ENCODE results near the gene ATP6V1G2. TPM values are rescaled to one million over a fixed set of nuclear protein-coding genes. Genes with fewer than 3 reads are reported as not detected.
"Not testable (repeated sequence)": the region's sequence is repeated elsewhere in the genome, so short reads cannot be mapped to it uniquely, and the experiment has no call there.

Gene ATP6V1G2
- total RNA-seq = under 1 TPM in 2 of 4 donors, not detected in 2; 0.82 to 0.95 TPM

DNA sequence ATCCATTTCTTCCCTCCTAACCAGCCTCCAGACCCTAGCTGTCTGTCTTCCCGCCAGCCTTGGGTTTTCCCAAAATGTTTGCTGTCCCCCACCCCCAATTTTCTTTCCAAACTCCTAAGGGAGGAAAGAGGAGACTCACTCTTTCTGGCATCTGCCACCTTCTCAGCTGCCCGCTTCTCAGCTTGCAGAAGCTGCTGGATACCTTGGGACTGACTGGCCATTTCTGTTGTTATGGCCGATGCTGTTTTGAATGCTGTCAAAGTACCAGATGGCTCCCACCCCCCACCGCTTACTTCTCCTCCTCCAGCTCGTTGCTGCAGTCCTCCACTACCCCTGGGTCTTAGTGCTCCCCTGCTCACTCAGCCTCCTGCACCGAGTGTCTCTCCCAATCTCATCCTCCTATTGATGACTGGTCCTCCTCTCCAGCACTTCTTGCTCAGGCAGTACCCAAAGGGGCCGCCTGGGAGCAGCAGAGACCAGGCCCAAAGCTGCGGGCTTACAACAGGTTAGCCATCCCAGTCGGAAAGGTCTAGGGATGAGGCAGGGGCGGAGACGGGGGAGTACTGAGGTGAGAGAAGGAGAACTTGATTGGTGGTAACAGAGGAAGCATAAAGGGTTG is at the start of gene ATP6V1G2:
ATP6V1G2 (minus strand) TSS at position 270 of the 619 bp plus-strand sequence; CDS start at position 221, 49 bp downstream.
- in situ Hi-C loops (cut with MboI; ENCODE audit: low pct_ligation_motif_present in 1 of 4, low pct_unique_long_range_greater_than_20kb in 1 of 4, low sequenced_read_pairs in 3 of 4) (loop anchor here in 3 of 4 donors (5.0 to 10.0 kb wide), 3 partner anchors 48 to 52 kb away; partner anchors contain the start of genes MICB (in 1 of the 3) and NCR3 (in 1 of the 3)), intact Hi-C loops (cut with DNase I; ENCODE audit: low total_unique reads) (loop anchor here (2.0 to 5.0 kb wide), 2 partner anchors 36 to 52 kb away; partner anchors contain the start of gene LTB)
- 0 to 8% methylated on average over 5 to 11 of the region's 11 CpGs for WGBS, 2 donors (ENCODE audit: low coverage in 1 of 2)
- DNase-seq = peak; percentile 94
- Histone ChIP-seq H3K27me3 (no peaks in the 10 kb centered on the region), H3K4me1 (peaks cover 16 to 25% (median 20%) of the 10 kb centered on the region in 4 donors), H3K4me3 (peak within 1 kb of the TSS; percentile 12 to 58 (median 39)), H3K36me3 (no peaks in the 10 kb centered on the region), H3K9me3 (no peaks in the 10 kb centered on the region), H3K27ac (peak within 1 kb of the TSS; percentile 86 to 92 (median 89))
- TF ChIP-seq, protein P1, sequence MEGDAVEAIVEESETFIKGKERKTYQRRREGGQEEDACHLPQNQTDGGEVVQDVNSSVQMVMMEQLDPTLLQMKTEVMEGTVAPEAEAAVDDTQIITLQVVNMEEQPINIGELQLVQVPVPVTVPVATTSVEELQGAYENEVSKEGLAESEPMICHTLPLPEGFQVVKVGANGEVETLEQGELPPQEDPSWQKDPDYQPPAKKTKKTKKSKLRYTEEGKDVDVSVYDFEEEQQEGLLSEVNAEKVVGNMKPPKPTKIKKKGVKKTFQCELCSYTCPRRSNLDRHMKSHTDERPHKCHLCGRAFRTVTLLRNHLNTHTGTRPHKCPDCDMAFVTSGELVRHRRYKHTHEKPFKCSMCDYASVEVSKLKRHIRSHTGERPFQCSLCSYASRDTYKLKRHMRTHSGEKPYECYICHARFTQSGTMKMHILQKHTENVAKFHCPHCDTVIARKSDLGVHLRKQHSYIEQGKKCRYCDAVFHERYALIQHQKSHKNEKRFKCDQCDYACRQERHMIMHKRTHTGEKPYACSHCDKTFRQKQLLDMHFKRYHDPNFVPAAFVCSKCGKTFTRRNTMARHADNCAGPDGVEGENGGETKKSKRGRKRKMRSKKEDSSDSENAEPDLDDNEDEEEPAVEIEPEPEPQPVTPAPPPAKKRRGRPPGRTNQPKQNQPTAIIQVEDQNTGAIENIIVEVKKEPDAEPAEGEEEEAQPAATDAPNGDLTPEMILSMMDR (IDR thresholded peaks at IDR 0.05) = peak; percentile 94 to 98 (median 97)
- TF ChIP-seq POLR2A (IDR thresholded peaks at IDR 0.05) = no peak

DNA sequence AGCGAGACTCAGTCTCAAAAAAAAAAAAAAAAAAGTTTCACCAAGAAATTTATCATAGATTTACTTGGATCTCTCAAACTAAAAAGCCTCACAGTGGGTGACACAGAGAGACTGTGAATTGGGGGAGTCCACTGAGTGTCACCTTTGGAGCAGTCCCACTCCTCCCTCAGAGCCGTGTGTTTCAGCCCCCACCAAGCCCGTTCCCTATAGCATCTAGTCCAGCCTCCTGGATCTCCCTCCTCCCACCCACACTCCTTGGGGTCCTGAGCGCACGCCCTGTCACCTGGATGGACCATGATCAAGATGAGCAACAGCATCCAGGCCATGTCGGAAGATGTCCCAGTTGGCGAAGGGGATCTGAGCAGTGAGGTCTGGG is 46.0 kb upstream of the ATP6V1G2 start:
- Histone ChIP-seq H3K27me3 (no peaks in the 10 kb centered on the region), H3K36me3 (no peaks in the 10 kb centered on the region), H3K4me1 (peaks cover 0 to 4% (median 0%) of the 10 kb centered on the region in 4 donors), H3K9me3 (no peaks in the 10 kb centered on the region), H3K4me3 (no peak overlapping the region), H3K27ac (no peak overlapping the region)
- TF ChIP-seq POLR2A (IDR thresholded peaks at IDR 0.05) (no peak), EP300 (IDR thresholded peaks at IDR 0.05; ENCODE audit: low read depth) (no peak), POLR2AphosphoS5 (IDR thresholded peaks at IDR 0.05) (no peak)
- TF ChIP-seq, protein P1 (IDR thresholded peaks at IDR 0.05) = no peak
- intact Hi-C loops (cut with DNase I; ENCODE audit: low total_unique reads) = no loop called here
- WGBS, 2 donors (ENCODE audit: low coverage in 1 of 2) = 60 to 87% methylated on average over 2 to 7 of the region's 7 CpGs
- no peak for DNase-seq
- in situ Hi-C loops (cut with MboI; ENCODE audit: low pct_ligation_motif_present in 1 of 4, low pct_unique_long_range_greater_than_20kb in 1 of 4, low sequenced_read_pairs in 3 of 4) = loop anchor here in 1 of 4 donors (10.0 kb wide), 1 partner anchor 48 kb away; the partner anchor contains the start of genes ATP6V1G2, DDX39B and NFKBIL1

DNA sequence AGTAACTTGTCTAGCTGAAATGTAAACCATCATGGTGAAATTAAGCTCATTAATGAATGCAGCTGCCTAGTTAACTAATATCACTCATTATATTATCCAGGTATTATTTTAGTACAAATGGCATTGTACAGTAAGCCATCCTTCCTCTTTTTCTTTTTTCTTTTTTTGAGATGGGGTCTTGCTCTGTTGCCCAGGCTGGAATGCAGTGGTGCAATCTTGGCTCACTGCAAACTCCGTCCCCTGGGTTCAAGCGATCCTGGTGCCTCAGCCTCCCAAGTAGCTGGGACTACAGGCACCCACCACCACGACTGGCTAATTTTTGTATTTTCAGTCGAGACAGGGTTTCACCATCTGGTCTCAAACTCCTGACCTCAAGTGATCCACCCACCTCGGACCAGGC is 44.3 kb upstream of the ATP6V1G2 start:
- DNase-seq; H3K9me3 ChIP-seq; H3K36me3 ChIP-seq; H3K27ac ChIP-seq; intact Hi-C loops (cut with DNase I; ENCODE audit: low total_unique reads); H3K27me3 ChIP-seq; H3K4me3 ChIP-seq: not testable (repeated sequence)
- in situ Hi-C loops (cut with MboI; ENCODE audit: low pct_ligation_motif_present in 1 of 4, low pct_unique_long_range_greater_than_20kb in 1 of 4, low sequenced_read_pairs in 3 of 4) = loop anchor here in 1 of 4 donors (10.0 kb wide), 1 partner anchor 46 kb away; the partner anchor contains the start of genes ATP6V1G2, DDX39B and NFKBIL1
- WGBS, 2 donors (ENCODE audit: low coverage in 1 of 2) = 85% methylated on average over 5 of the region's 5 CpGs; no CpG with 5 or more reads in 1 of the 2 donors
- H3K4me1 ChIP-seq = peaks cover 0 to 12% (median 0%) of the 10 kb centered on the region in 4 donors

DNA sequence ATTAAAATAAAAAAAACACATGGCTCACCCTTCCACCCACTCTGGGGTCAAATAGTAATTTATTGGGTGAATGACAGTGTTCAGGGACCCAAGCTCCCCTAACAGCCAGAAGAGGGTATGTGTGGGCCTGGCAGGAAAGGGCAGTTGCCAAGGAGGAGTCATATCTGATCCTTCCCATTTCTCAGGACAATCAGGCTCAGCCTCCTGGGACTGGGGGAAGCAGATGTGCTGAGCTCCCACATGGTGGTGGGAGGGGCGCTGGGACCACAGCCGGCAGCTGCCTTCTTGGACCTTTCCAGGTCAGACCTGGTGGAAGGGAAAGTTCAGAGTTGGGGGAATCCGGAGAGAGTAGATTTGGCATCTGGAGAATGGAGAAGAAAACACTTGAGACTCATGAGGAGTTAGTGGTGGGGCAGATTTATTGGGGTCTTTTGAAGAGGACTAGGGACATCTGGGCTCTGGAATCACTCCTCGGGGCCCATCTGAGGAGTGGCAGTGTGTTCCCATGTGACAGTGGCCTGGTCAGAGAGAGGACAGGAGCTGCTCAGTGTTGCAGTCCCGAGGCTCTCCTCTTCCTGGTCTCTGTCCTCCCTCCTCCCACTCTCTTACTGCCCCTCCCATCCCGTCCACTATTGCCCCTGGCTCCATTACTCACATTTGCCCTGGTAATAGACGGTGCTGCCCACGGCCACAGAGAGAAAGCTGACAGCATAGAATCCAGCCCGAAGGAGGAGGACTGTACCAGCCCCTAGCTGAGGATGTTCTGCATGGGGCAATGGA is 42.7 kb upstream of the ATP6V1G2 start:
- Histone ChIP-seq H3K27me3 (no peaks in the 10 kb centered on the region), H3K4me3 (no peak overlapping the region), H3K4me1 (peaks cover 0 to 21% (median 0%) of the 10 kb centered on the region in 4 donors), H3K36me3 (no peaks in the 10 kb centered on the region), H3K27ac (no peak overlapping the region), H3K9me3 (no peaks in the 10 kb centered on the region)
- intact Hi-C loops (cut with DNase I; ENCODE audit: low total_unique reads) (no loop called here), in situ Hi-C loops (cut with MboI; ENCODE audit: low pct_ligation_motif_present in 1 of 4, low pct_unique_long_range_greater_than_20kb in 1 of 4, low sequenced_read_pairs in 3 of 4) (no loop called here)
- WGBS, 2 donors (ENCODE audit: low coverage in 1 of 2) = 33 to 61% methylated on average over 2 to 9 of the region's 9 CpGs
- no peak for DNase-seq
- TF ChIP-seq, protein P1 (IDR thresholded peaks at IDR 0.05) = no peak
- no peak for TF ChIP-seq POLR2AphosphoS5 (IDR thresholded peaks at IDR 0.05)
- no peak for TF ChIP-seq POLR2A (IDR thresholded peaks at IDR 0.05)
- TF ChIP-seq EP300 (IDR thresholded peaks at IDR 0.05; ENCODE audit: low read depth) = no peak
